Breast epithelium (tissue), 3 donors: ENCODE data around the gene DGCR6.
"Not testable (repeated sequence)": the region's sequence is repeated elsewhere in the genome, so short reads cannot be mapped to it uniquely, and the experiment has no call there.

Experiments used
- POLR2A ChIP-seq: fragments of 450-650 bp; IDR thresholded peaks from one replicate; pipeline ENCODE4 v1.6.1; 2016; ENCODE audit warnings: antibody characterized with exemption, mild to moderate bottlenecking, moderate library complexity
- POLR2AphosphoS5 ChIP-seq, 3 donors: sonication (generic); formaldehyde crosslinking; IDR thresholded peaks; one replicate each; pipeline ENCODE4 v1.6.1; 2017; ENCODE audit warnings: antibody characterized with exemption in 3 of 3

- not testable (repeated sequence) for TF ChIP-seq POLR2AphosphoS5 (IDR thresholded peaks at IDR 0.05); POLR2A
Observed at GRCh38 chr22:18959741-18960140, 53.6 kb downstream of the DGCR6 start.
